PC-3 (cell line): ENCODE results near the gene SGMS1.

ENCODE experiments used
- CTCF ChIP-seq: fragments of 300-600 bp; sonication (generic); conservative IDR thresholded peaks from 2 replicates; pipeline ENCODE4 v1.5.1; 2017; ENCODE audit warnings: antibody characterized with exemption, low read depth, mild to moderate bottlenecking, low read length
- EZH2 ChIP-seq: fragments of 300-600 bp; sonication (generic); IDR thresholded peaks from one replicate; pipeline ENCODE4 v1.6.1; 2017; ENCODE audit warnings: antibody characterized with exemption, mild to moderate bottlenecking, low read length; ENCODE audit not compliant: unreplicated experiment

DNA sequence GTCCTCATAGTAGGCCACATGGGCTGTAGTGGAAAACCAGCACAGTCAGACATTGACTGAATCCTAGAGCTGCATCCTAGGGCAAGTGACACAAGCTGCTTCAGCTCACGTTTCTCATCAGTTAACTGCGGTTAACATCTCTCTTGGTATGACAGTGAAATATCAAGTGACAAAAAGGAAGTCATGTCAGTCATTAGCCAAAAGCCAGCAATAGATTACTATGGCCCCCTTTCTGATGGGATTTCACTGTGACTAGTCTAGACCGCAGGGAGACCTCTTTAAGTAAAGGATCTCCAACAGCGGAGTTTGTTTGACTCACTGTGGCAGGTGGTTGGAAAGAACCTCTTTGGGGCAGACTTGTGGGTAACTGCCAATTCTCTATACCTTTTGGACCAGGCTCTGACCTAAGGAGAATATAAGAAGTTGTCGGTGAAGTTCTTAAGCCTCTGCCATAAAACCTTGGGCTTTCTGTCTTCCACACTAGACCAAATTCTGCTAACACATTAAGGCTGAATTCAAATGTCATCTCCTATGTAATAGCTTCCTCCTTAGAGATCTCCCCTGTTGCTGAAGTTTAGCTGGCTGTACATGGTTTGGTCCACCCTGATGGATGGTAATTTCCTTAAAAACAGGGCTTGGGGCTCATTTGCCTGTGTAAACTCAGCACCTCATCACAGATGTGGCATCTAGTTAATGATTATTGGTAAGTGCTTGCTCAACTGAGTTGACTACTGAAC lies 115.3 kb downstream of the SGMS1 start:
- no peak for TF ChIP-seq CTCF
- TF ChIP-seq EZH2 = no peak
